ENCODE data around the gene STXBP6.
"Not testable (repeated sequence)": the region's sequence is repeated elsewhere in the genome, so short reads cannot be mapped to it uniquely, and the experiment has no call there.

Gene STXBP6

DNA sequence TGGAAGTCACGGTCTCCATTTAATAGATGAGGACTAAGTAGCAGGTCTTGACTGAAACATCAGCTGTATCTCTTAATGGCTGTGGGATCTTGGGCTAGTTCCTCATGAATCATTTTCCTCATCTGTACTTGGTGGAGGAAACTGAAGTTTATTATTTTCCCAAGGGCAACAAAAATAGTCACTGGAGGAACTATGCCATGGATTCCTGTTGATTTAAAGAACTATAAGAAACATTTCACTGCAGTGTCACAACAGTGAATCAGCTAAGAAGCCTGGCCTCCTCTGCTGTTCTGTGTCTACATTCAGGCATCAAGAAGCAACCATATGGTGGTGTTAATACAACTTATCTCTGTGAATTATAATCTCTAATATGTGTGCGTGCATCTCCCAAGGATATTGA, 200.5 kb downstream of the STXBP6 start:
- DNase-seq = no peak

DNA sequence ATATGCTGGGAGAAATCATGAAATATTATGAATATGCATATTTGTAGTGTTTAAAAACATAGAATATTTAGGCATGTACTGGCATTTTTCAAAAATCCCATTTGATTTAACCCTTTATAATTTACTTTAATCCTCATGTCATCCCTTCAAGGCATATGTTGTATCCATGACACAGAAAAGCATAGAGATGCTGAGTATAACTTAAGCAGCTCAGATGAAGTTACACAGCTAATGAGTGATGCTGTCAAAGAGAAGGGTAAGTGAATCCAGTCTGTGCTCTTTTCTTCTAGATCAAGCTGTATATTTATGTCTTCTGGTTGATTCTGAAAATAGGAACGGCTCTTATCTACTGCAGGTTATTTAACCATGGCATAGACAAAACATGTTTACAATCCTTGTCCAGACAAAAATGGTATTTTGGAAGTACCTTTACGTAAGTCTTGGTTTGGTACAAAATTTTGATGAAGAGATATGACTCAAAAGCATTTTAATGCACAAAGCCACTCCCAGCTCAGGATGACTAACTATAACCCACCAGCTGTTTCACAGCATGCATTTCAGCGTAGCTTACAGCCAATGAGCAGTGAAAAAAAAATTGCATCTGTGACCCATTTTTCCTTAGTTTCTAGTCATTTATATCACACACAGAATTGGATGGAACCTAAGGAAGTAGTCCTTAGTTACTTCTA, 201.7 kb downstream of the STXBP6 start:
- DNase-seq = no peak

- DNase-seq = no peak
Observed at GRCh38 chr14:24847568-24848095, 202.3 kb downstream of the STXBP6 start.

- DNase-seq = no peak
Observed at GRCh38 chr14:24846261-24846660, 203.7 kb downstream of the STXBP6 start.

DNA sequence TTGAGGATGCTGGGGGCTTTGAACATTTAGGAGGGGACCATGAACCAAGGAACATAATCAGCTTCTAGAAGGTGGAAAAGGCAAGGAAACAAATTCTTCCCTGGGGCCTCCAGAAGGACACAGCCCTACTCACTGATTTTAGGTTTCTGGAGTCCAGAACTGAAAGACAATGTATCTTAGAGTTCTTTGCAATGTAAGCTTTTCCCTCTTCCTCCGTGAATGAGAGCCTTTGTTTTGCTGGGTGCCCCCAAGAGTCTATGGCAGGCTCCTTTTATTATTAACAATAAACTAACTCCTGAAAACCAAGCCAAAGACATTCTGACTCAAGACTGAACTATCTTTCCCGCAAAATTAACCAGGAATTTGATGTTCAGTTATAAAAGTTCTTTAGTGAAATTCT, 204.1 kb downstream of the STXBP6 start:
- no peak for DNase-seq

- DNase-seq = no peak
Observed at GRCh38 chr14:24844011-24844410, 205.9 kb downstream of the STXBP6 start.

GRCh38 chr14:24843494-24843893, 206.5 kb downstream of the STXBP6 start:
- no peak for DNase-seq

GRCh38 chr14:24840204-24840893, 209.6 kb downstream of the STXBP6 start:
- no peak for DNase-seq

- no peak for DNase-seq
Observed at GRCh38 chr14:24839617-24840203, 210.2 kb downstream of the STXBP6 start.

GRCh38 chr14:24838945-24839616, 210.9 kb downstream of the STXBP6 start:
- no peak for DNase-seq

- no peak for DNase-seq
Observed at GRCh38 chr14:24837280-24838046, 212.5 kb downstream of the STXBP6 start.

DNA sequence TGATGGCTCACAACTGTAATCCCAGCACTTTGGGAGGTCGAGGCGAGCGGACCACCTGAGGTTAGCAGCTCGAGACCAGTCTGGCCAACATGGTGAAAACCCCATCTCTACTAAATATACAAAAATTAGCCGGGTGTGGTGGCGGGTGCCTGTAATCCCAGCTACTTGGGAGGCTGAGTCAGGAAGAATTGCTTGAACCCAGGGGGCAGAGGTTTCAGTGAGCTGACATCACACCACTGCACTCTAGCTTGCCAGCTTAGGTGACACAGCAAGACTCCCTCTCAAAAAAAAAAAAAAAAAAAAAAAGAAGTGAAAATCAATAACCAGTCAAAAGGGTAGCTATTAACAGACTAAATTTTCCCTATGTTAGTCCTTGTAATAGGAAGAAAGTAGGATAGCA, 213.6 kb downstream of the STXBP6 start:
- not testable (repeated sequence) for DNase-seq

DNA sequence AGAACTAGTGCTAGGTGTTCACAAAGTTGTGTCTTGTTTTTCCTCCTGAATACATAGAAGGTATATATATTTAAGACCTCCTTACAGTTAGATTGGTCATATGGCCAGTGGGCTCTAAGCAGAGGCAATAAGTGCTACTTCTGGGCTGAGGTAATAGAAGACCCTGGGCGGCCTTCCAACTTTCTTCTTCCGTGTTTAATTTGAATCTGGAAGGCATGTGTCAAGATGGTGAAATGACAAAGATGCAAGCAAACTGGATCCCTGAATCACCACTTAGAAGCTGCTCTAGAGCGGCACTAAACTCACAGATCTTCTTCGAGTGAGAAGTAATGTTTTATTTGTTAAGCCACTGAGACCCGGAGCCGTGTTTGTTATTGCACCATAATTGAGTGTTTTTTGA, 215.0 kb downstream of the STXBP6 start:
- no peak for DNase-seq

GRCh38 chr14:24833385-24833784, 216.6 kb downstream of the STXBP6 start:
- no peak for DNase-seq

DNA sequence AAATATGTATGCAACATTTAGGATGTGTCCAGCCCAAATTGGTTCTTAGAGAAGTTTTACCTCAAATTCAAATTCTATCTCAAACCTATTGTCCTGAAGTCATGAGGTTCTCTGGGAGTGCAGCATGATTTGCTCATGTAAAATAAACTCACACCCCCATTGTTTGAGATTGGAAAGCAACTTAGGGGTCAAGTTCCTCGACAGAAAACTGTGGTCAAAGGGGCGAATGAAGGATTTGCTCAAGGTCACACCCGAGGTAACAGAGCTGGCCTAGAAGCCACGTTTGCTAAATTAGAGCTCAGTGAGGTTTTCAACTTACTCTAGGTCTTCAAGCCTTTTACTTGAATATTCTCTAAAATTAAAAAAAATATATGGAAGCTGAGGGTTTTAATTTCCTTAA, 218.3 kb downstream of the STXBP6 start:
- DNase-seq = no peak

GRCh38 chr14:24829862-24830261, 220.1 kb downstream of the STXBP6 start:
- DNase-seq = no peak

DNA sequence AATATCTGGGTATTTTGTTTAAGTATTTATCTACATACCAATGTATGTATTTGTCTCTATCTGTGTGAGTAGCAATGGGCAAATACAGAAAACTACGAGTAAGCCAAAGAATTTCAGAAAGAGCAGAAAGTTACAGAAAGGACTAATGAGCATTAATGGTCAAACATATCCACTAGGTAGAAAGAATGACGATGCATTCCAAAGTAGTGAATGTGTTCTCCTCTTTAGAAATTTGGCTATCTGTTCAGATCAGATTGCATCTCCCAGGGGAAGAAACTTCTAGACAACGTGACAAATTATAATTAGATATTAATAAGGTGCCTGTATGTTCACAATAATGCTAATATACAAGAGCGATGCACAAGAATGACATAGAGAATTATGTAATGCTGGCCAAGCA, 221.5 kb downstream of the STXBP6 start:
- DNase-seq = no peak

DNA sequence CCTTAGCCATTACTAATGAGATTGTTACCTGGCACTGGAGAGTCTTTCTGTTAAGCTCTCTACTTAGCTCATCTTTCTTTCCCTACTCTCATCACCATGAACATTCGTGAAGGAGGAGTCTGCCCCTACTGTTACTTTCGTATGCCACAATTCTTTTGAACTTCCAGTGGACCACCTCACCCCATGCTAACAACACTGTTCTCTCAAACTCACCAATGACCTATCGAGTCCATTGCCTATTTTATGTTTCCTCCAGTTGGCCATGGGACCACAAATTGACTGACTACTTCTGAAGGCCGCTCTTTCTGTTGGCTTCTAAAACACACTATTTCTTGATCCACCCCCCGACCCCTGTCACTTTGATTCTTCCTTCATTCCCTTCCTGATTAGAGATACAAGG, 223.6 kb downstream of the STXBP6 start:
- no peak for DNase-seq

DNA sequence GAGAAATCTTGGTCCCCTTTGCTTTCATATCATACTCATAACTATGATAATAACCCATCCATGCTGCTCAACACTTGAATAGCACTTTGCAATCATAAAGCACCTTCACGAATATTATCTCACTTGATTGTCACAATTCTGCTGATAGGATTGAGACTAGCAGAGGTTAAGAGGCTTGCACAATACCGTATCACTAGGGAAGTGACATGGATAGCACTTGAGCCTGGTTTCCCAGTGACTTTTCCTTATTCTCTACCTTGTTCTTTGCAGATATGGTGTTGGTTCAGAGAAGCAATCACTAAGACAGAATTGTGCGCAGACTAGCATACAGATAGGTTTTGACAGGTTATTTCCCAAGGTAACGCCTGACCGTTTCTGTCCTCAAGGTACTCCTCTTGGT, 229.3 kb downstream of the STXBP6 start:
- DNase-seq = no peak

DNA sequence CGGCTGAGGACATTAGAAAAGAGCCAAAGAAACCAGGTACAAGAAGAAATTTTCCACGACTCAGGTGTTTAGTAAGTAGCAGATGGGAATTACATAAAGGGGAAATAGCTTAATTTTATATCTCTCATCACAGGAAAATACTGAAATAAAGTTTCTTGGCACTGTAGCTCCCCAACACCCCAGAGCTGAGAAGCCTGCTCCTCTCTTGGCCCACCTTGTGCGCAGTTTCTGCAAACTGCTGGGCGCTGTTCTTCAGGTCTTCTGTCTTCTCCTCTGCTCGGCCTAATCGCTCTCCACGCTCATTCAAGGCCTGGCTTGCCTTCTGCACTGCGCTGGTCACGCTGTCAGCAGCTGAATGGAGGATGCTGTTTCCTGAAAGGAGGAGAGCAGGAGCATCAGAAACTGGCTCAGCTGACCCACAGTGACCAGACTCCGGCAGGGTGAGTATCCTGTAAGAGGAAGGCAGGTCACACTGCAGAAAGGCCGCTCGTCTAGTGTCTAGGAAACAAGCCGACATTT, 231.1 kb downstream of the STXBP6 start:
- no peak for DNase-seq

DNA sequence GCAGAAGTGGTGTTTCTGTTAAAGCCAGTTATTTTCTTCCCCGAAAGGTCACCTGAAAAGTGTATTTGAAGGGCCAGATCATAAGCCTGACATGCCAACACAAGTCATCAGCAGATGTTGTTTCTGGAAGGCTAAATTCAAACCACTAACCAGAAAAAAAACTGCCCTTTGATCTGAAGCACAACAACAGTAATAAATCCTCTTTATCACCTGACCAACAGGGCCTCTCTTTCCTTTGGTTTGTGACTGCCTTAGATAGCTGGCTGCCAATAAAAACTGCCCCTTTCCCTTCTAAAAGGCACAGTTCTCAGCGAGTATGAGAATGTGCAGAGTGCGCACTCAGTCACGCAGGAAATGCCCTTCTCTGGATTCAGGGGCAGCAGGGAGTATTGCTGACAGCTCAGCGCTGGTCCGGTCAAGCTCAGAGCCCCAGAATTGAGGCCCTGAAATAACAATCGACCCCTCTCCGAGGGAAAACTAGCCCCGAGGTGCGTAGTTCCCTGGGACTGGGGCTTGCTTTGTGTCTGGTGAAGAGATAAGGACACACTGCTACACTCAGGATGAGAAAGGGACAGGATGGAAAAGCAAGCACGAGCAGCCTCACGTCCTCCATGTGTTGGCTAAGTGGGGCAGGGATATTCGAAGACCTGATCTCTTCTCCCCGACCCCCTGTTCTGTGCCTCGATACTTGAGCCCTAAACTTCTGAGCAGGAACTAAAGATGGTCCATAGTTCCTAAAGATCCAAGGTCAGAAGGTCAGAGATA, 231.7 kb downstream of the STXBP6 start:
- DNase-seq = no peak
